ENCODE measurements around the gene TADA2B. TPM values are rescaled to one million over a fixed set of nuclear protein-coding genes. Genes with fewer than 3 reads are reported as not detected.

The TADA2B gene
- total RNA-seq, 1 donor from 2014 or later: 19.8 TPM

DNA sequence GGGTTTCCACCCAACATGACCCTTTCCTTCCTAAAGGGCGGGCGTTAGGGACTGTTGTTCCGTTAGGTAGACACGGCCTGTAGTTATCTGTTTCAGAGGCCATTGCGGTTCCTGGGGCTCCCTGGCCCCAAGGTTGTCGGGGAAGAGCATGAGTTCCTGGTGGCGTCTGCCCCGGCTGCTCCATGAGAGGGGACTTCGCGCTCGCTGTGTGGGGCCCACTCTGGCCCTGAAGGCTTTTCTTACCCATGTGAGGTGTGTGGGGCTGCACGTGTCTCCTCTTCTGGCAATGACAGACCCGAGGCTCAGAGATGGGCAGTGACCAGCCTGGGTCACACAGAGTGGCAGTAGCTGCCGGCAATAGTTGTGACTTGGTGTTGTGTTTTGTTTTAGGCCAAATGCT, 9.1 kb downstream of the TADA2B start:
- no peaks in the 10 kb centered on the region for H3K9me3 Mint-ChIP-seq (ENCODE audit: unreplicated experiment)
- H3K9ac ChIP-seq (ENCODE audit: low read length): no peak overlapping the region
- H3K9me3 ChIP-seq (ENCODE audit: insufficient read depth, low read depth, low read length): no peaks in the 10 kb centered on the region
- peaks cover 12% of the 10 kb centered on the region for H3K4me1 Mint-ChIP-seq (ENCODE audit: low read depth, unreplicated experiment)
- no peak overlapping the region for H3K4me2 ChIP-seq (ENCODE audit: low read length)
- H3K4me3 ChIP-seq (ENCODE audit: insufficient read depth, low read depth, low read length): no peak overlapping the region
- no peak for DNase-seq (ENCODE audit: low read depth)
- no peaks in the 10 kb centered on the region for H3K27me3 Mint-ChIP-seq (ENCODE audit: low read depth, unreplicated experiment)
- FAIRE-seq: no peak
- no peak overlapping the region for H3K27ac ChIP-seq (ENCODE audit: low read depth, low read length)
- H3K4me3 Mint-ChIP-seq (ENCODE audit: unreplicated experiment): no peak overlapping the region
- no peak overlapping the region for H2AFZ ChIP-seq (ENCODE audit: low read depth, low read length)
- peaks cover 78% of the 10 kb centered on the region for H4K20me1 ChIP-seq (ENCODE audit: insufficient read depth, low read length)
- peaks cover 2% of the 10 kb centered on the region for H3K4me1 ChIP-seq (ENCODE audit: insufficient read depth, low read length)
- H3K36me3 ChIP-seq (ENCODE audit: insufficient read depth, low read length): peaks cover 2% of the 10 kb centered on the region
- peaks cover 10% of the 10 kb centered on the region for H3K36me3 Mint-ChIP-seq (ENCODE audit: low read depth, unreplicated experiment)
- no peak overlapping the region for H3K27ac Mint-ChIP-seq (ENCODE audit: unreplicated experiment)
- H3K79me2 ChIP-seq (ENCODE audit: insufficient read depth, low read length): peaks cover 73% of the 10 kb centered on the region
- no peak for TF ChIP-seq EZH2 (IDR thresholded peaks at IDR 0.05; ENCODE audit: insufficient read depth, low read length)
- TF ChIP-seq, protein P1, sequence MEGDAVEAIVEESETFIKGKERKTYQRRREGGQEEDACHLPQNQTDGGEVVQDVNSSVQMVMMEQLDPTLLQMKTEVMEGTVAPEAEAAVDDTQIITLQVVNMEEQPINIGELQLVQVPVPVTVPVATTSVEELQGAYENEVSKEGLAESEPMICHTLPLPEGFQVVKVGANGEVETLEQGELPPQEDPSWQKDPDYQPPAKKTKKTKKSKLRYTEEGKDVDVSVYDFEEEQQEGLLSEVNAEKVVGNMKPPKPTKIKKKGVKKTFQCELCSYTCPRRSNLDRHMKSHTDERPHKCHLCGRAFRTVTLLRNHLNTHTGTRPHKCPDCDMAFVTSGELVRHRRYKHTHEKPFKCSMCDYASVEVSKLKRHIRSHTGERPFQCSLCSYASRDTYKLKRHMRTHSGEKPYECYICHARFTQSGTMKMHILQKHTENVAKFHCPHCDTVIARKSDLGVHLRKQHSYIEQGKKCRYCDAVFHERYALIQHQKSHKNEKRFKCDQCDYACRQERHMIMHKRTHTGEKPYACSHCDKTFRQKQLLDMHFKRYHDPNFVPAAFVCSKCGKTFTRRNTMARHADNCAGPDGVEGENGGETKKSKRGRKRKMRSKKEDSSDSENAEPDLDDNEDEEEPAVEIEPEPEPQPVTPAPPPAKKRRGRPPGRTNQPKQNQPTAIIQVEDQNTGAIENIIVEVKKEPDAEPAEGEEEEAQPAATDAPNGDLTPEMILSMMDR (IDR thresholded peaks at IDR 0.05; ENCODE audit: insufficient read depth, low read depth, low read length): no peak
- no peaks in the 10 kb centered on the region for H3K27me3 ChIP-seq (ENCODE audit: insufficient read depth, low read length)

DNA sequence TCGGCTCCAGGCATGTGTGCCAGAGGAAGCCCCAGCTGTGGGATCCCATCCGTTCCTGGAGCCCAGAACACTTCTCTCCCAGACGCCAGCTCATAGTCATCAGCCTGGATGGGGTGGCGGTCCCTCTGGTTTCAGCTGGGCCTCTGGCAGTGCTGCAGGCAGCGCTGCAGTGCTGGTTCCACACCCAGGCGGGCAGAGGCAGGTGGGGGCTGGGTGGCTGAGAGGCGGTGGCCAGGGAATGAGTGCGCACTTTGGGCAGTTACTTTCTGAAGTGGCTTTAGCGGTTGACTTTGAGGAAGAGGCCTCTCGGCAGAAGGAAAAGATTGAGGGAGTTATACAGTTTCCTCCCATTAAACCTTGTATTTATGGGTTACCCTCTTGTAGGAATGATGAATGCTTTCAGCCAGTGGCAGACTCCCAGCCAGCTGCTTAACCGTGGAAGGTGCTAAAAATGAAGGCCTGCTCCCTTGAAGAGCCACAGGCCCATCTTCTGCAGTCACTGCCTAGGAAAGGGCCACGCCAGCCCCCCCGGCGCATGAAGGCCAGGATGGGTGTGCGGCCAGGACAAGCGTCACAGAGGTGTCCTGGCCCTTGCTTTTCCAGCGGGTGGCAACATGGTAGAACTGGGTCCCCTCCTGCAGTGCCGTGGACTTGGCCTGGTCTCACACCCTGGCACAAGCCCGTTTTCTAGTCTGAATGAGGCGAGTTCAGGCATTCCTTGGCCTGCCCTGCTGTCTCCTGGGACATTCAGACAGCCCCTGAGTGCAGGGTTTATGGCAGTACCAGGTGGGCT, 9.9 kb downstream of the TADA2B start:
- H3K4me3 Mint-ChIP-seq (ENCODE audit: unreplicated experiment): no peak overlapping the region
- H3K79me2 ChIP-seq (ENCODE audit: insufficient read depth, low read length): peaks cover 64% of the 10 kb centered on the region
- H3K4me1 Mint-ChIP-seq (ENCODE audit: low read depth, unreplicated experiment): peaks cover 12% of the 10 kb centered on the region
- peaks cover 2% of the 10 kb centered on the region for H3K36me3 ChIP-seq (ENCODE audit: insufficient read depth, low read length)
- H3K27ac ChIP-seq (ENCODE audit: low read depth, low read length): no peak overlapping the region
- H3K9me3 ChIP-seq (ENCODE audit: insufficient read depth, low read depth, low read length): no peaks in the 10 kb centered on the region
- H3K36me3 Mint-ChIP-seq (ENCODE audit: low read depth, unreplicated experiment): peaks cover 14% of the 10 kb centered on the region
- no peak overlapping the region for H3K4me2 ChIP-seq (ENCODE audit: low read length)
- FAIRE-seq (no peak), DNase-seq (ENCODE audit: low read depth) (no peak)
- H3K27me3 Mint-ChIP-seq (ENCODE audit: low read depth, unreplicated experiment): no peaks in the 10 kb centered on the region
- H2AFZ ChIP-seq (ENCODE audit: low read depth, low read length): no peak overlapping the region
- peaks cover 2% of the 10 kb centered on the region for H3K4me1 ChIP-seq (ENCODE audit: insufficient read depth, low read length)
- no peaks in the 10 kb centered on the region for H3K9me3 Mint-ChIP-seq (ENCODE audit: unreplicated experiment)
- no peaks in the 10 kb centered on the region for H3K27me3 ChIP-seq (ENCODE audit: insufficient read depth, low read length)
- H3K27ac Mint-ChIP-seq (ENCODE audit: unreplicated experiment): no peak overlapping the region
- no peak overlapping the region for H3K9ac ChIP-seq (ENCODE audit: low read length)
- TF ChIP-seq, protein P1 (IDR thresholded peaks at IDR 0.05; ENCODE audit: insufficient read depth, low read depth, low read length): no peak
- no peak for TF ChIP-seq EZH2 (IDR thresholded peaks at IDR 0.05; ENCODE audit: insufficient read depth, low read length)
- H3K4me3 ChIP-seq (ENCODE audit: insufficient read depth, low read depth, low read length): no peak overlapping the region
- H4K20me1 ChIP-seq (ENCODE audit: insufficient read depth, low read length): peaks cover 70% of the 10 kb centered on the region

Measured in astrocyte (in vitro differentiated cells and primary cell).